HG02870 (cell line): ENCODE measurements around the gene RASGRF2.

ENCODE experiments used
- ATAC-seq: cut with Tn5 transposase; IDR thresholded peaks from one replicate; pipeline ENCODE4 v1.9.1; 2021; ENCODE audit warnings: mild to moderate bottlenecking, moderate library complexity; ENCODE audit not compliant: unreplicated experiment

RASGRF2 gene, protein sequence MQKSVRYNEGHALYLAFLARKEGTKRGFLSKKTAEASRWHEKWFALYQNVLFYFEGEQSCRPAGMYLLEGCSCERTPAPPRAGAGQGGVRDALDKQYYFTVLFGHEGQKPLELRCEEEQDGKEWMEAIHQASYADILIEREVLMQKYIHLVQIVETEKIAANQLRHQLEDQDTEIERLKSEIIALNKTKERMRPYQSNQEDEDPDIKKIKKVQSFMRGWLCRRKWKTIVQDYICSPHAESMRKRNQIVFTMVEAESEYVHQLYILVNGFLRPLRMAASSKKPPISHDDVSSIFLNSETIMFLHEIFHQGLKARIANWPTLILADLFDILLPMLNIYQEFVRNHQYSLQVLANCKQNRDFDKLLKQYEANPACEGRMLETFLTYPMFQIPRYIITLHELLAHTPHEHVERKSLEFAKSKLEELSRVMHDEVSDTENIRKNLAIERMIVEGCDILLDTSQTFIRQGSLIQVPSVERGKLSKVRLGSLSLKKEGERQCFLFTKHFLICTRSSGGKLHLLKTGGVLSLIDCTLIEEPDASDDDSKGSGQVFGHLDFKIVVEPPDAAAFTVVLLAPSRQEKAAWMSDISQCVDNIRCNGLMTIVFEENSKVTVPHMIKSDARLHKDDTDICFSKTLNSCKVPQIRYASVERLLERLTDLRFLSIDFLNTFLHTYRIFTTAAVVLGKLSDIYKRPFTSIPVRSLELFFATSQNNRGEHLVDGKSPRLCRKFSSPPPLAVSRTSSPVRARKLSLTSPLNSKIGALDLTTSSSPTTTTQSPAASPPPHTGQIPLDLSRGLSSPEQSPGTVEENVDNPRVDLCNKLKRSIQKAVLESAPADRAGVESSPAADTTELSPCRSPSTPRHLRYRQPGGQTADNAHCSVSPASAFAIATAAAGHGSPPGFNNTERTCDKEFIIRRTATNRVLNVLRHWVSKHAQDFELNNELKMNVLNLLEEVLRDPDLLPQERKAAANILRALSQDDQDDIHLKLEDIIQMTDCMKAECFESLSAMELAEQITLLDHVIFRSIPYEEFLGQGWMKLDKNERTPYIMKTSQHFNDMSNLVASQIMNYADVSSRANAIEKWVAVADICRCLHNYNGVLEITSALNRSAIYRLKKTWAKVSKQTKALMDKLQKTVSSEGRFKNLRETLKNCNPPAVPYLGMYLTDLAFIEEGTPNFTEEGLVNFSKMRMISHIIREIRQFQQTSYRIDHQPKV (N-terminal part only)

DNA sequence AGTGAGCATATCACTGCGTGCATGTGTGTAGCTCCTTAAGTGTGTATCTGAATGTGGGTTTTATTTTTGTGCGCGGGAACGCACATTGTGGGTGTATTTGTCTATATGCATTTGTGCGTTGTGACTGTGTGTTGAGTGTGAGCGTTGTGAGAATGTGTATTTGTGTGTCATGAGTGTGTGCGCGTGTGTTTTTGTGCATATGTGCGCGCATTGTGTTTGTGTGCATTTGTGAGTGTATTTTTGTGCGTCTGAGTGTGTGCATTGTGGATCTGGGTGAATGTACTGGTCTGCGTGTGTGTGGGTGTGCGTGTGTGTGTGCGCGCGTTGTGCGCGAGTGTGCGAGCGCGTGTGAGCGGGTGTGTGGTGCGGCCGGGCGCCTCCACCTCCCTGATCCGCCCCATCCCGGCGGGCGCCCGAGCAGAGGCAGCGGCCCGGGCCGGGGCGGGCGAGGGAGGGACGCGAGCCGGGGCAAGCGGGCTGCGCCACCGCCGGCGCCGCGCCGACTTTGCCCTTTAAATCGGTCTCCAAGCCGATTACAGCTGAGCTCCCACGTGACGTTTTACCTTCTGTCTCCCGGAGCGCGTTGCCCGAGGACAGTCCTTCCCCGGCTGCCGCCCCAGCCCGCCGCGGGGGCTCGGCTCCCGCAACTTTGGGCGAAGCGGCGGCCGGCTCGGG, at the start of gene RASGRF2:
RASGRF2 (plus strand) TSS at position 596 of the 675 bp plus-strand sequence. CDS start 376 bp downstream, outside the sequence.
- no peak for ATAC-seq

DNA sequence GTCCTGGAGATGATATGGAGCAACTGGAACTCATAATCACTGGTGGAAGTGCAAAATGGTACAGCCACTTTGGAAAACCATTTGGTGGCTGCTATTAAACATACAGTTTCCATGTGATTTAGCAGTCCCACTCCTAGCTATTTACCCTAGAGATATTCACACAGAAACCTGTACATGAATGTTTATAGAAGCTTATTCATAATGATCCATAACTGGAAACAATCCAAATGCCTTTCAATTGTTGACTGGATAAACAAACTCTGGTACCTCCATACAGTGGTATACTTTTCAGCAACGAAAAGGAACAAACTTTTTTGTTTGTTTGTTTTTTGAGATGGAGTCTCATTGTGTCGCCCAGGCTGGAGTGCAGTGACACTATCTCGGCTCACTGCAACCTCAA, 47.7 kb upstream of the RASGRF2 start:
- no peak for ATAC-seq

GRCh38 chr5:80915716-80916115, 44.4 kb upstream of the RASGRF2 start:
- ATAC-seq: no peak

DNA sequence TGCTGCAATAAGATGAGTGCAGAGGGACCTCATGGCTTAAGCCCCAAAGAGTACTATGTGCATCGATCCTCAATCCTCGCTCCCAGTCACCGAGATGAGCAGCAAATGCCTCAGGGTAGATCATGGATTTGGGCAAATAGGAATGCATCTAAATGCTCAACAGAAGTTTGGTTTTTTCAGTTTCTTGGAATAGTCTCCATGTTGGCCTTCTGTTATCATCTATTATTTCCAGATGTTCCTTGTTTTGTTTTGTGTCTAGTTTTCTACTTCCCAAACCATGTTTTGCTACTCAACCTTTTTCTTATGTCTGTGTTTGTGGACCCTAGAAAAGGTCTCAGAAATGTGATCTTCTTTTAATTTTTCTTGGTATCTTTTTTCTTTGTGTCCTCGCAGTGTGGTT, 43.5 kb upstream of the RASGRF2 start:
- no peak for ATAC-seq

DNA sequence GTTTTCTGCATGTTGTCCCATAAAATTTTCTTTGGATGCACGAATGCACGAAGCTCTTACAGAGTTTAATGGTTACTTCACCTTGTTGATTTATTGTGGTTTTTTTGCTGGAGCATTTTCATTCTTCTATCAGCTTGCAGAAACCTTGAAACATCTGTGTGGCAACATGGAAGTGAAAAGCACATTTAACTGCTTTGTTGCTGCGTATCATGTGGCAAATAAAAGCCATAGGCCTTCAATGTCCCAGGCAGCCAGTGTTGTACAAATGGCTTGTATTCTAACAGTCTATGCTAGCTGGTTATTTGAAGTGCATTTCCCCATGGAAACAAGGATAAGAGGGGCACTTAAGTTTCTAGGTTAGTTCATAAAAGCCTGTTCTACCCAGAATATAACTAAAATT, 42.5 kb upstream of the RASGRF2 start:
- no peak for ATAC-seq

DNA sequence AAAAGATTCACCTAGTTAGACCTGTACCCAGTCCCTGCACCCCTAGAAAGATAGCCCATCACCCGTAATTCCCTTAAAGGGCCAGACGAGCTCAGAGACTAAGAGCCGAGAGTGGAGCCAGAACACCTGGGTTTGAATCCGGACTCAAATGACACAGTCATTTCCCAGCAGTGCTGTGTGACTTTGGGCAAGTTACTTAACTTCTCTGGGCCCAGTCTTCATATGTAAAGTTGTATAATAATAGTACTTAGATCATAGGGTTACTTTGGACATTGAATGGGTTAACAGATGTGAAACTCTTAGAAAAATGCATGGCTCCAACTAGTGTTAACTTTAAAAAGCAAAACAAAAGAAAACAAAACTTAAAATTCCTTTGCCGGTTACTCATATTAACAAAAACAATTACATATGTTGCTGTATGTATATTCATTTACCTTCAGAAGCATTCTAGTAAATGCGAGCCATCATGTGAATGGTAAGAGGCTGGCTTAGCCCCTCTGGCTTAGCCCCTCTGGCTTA, 40.4 kb upstream of the RASGRF2 start:
- ATAC-seq: no peak

GRCh38 chr5:80920333-80920732, 39.8 kb upstream of the RASGRF2 start:
- ATAC-seq: no peak

DNA sequence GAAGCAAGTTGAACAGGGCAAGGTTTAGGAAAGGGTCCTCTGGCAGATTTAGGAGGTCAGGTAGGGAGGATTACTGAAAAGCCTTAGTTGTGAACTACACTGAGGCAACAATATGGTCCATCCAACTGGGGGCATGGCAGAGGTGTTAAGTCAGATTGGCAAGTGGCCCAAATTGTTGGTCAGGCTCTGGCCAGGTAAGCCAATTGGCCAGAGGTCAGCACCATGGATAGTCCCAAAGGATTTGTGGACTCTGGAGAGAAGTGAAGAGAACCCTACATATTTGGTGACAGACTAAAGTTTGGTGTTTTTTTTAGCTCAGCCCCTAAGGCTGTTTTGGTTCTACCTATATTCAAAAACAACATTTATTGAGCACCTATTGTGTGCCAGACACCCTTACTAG, 39.1 kb upstream of the RASGRF2 start:
- no peak for ATAC-seq

- no peak for ATAC-seq
Observed at GRCh38 chr5:80925931-80926330, 34.2 kb upstream of the RASGRF2 start.

GRCh38 chr5:80926536-80926935, 33.6 kb upstream of the RASGRF2 start:
- ATAC-seq: no peak

- no peak for ATAC-seq
Observed at GRCh38 chr5:80926979-80927656, 33.0 kb upstream of the RASGRF2 start.

DNA sequence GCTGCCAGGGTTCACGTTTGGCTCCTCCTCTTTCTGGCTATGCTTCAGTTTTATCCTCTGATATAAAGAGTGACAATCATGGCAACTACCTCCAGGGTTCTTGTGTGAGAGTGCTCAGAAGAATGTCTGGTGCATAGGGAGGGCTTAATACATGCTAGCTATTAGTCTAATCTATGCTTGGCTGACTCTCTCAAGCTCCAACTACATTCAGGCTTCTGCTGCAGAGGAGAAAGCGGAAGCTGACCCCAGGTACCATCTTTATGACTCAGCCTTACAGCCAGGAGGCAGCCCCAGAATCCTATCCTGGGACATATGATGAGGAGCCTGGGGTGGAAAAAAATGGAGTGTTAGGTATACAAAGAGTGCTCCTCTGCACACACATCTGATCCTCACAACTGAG, 32.1 kb upstream of the RASGRF2 start:
- ATAC-seq: no peak

GRCh38 chr5:80930940-80931339, 29.2 kb upstream of the RASGRF2 start:
- ATAC-seq: no peak

GRCh38 chr5:80931411-80931810, 28.8 kb upstream of the RASGRF2 start:
- no peak for ATAC-seq

DNA sequence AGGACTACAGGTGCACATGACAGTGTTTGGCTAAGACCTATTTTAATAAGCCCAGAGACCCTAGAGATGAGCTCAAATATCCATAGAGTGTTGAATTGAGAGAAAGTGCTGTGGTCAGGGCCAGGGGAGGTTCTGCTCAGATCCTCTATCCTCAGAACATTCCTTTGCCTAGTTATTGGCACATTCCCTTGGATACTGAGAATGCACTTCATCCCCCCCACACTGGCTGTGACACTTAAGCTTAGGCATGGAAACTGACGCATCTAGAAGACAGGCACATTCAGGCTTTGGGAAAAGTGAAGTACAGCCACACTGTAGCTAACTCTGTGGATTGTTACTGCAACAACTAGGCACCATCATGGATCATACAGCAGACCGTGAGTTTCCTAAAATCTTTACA, 27.1 kb upstream of the RASGRF2 start:
- ATAC-seq: no peak

- no peak for ATAC-seq
Observed at GRCh38 chr5:80934751-80935150, 25.4 kb upstream of the RASGRF2 start.

DNA sequence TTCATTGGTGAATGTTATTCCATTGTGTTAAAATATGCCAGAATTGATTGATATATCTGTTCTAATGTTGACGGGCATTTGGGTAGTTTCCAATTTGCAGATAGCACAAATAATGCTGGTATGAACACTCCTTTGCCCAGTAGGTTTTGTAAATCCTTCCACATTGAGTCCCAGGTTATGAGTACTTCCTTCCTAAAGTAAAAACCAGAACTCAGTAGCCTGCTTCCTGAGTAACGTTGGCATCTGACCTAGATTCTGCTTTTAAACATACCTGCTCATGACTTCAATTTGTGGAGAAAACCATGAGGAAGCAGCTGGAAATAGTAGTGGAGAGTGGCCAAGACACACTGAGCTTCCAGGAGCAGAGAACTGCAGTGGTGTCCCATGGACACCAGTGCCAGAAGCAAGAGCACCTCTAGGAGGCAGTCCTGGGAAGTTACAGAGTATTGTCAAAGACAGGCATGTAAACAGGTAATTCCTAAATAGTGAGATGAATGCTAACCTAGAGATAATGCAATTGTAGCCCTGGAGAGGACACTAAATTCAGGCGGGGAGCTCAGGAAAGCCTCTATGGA, 24.3 kb upstream of the RASGRF2 start:
- ATAC-seq: no peak

- ATAC-seq: no peak
Observed at GRCh38 chr5:80936881-80937280, 23.3 kb upstream of the RASGRF2 start.

DNA sequence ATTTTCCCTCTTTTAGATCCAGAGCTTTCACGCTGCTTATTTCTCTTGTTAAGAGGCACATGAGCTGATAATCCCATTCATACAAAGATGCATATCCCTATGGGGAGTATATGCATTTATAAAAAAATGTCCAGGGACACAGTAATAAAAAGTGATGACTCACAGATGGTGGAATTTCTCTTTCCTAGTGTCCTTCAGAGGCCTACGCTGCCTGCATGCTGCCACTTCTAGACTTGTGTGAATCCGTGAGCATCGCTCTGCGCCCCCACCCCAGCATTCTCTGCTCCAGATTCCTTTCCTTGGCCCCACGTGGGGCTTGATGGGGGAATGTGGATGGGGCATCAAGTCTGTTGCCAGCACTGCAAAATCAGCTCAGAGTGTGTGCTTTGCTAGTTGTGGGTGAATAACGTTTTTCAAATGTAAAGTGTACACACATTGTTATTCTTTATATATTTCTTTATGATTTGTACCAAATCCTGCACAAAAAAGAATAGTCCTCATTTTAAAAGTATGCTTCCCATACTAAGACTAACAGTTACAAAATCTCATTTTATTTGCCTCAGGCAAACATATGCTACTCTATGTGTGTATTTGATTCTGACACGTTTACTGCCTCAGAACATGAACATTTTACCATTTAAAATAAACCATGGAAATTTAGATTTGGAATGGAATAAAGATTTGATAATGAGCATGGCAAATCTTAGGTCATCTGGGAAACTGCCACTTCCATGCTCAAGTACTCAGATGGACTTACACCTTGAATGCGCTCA, 22.4 kb upstream of the RASGRF2 start:
- ATAC-seq: no peak
